GM13976 (cell line): ENCODE measurements around the gene RAB24.
A peak's percentile ranks its signal among the peaks of the same experiment; 100 is the strongest.

Experiments
- DNase-seq: peaks from one replicate; pipeline ENCODE4 v3.0.0; 2012; ENCODE audit warnings: low spot score
- in situ Hi-C: fragments of 300-500 bp; cut with MboI; formaldehyde crosslinking; loops from one replicate; pipeline ENCODE4 v1.12.0; 2022; ENCODE audit warnings: low sequenced_read_pairs, mixed read lengths, inconsistent platforms; ENCODE audit not compliant: unreplicated experiment
- TF ChIP-seq, protein P1 (sequence below): IDR thresholded peaks from 2 replicates; pipeline ENCODE4 v1.5.1; 2012; ENCODE audit warnings: borderline replicate concordance, mild to moderate bottlenecking; ENCODE audit not compliant: insufficient read depth; ENCODE audit errors: extremely low read depth, missing control alignments, control extremely low read depth

RAB24 gene

DNA sequence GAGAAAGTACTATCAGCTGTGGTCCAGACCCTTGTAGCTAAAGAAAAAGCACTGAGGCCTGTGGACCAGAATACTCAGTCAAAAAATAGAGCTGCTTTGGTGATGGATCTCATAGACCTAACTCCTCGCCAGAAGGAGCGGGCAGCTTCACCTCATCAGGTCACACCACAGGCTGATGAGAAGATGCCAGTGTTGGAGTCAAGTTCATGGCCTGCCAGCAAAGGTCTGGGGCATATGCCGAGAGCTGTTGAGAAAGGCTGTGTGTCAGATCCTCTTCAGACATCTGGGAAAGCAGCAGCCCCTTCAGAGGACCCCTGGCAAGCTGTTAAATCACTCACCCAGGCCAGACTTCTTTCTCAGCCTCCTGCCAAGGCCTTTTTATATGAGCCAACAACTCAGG is 8.9 kb downstream of the RAB24 start:
- in situ Hi-C loops, result loop anchor here (10.0 kb wide), 1 partner anchor 180 kb away; no protein-coding TSS in a partner anchor
- no peak for DNase-seq
- TF ChIP-seq, protein P1, sequence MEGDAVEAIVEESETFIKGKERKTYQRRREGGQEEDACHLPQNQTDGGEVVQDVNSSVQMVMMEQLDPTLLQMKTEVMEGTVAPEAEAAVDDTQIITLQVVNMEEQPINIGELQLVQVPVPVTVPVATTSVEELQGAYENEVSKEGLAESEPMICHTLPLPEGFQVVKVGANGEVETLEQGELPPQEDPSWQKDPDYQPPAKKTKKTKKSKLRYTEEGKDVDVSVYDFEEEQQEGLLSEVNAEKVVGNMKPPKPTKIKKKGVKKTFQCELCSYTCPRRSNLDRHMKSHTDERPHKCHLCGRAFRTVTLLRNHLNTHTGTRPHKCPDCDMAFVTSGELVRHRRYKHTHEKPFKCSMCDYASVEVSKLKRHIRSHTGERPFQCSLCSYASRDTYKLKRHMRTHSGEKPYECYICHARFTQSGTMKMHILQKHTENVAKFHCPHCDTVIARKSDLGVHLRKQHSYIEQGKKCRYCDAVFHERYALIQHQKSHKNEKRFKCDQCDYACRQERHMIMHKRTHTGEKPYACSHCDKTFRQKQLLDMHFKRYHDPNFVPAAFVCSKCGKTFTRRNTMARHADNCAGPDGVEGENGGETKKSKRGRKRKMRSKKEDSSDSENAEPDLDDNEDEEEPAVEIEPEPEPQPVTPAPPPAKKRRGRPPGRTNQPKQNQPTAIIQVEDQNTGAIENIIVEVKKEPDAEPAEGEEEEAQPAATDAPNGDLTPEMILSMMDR, result no peak

DNA sequence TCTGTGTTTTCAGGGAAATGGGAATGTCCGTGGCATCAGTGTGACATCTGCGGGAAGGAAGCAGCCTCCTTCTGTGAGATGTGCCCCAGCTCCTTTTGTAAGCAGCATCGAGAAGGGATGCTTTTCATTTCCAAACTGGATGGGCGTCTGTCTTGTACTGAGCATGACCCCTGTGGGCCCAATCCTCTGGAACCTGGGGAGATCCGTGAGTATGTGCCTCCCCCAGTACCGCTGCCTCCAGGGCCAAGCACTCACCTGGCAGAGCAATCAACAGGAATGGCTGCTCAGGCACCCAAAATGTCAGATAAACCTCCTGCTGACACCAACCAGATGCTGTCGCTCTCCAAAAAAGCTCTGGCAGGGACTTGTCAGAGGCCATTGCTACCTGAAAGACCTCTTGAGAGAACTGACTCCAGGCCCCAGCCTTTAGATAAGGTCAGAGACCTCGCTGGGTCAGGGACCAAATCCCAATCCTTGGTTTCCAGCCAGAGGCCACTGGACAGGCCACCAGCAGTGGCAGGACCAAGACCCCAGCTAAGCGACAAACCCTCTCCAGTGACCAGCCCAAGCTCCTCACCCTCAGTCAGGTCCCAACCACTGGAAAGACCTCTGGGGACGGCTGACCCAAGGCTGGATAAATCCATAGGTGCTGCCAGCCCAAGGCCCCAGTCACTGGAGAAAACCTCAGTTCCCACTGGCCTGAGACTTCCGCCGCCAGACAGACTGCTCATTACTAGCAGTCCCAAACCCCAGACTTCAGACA is 9.5 kb downstream of the RAB24 start:
- TF ChIP-seq, protein P1, result no peak
- no peak for DNase-seq
- in situ Hi-C loops, result loop anchor here (10.0 kb wide), 1 partner anchor 179 kb away; no protein-coding TSS in a partner anchor

DNA sequence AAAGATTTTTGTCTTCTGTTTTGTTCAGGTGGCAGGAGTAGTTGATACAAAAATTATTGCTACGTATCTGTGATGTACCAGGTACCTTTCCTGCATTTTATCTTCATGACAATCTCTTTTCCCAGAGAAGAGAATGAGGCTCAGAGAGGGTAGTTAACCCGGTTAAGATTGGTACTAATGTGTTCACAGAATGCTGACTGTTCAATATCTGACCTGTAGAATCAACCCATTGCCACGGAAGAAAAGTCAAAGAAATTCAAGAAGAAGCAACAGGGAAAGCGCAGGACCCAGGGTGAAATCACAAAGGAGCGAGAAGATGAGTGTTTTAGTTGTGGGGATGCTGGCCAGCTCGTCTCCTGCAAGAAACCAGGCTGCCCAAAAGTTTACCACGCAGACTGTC is 11.8 kb downstream of the RAB24 start:
- TF ChIP-seq, protein P1, result no peak
- in situ Hi-C loops, result loop anchor here (10.0 kb wide), 1 partner anchor 177 kb away; no protein-coding TSS in a partner anchor
- DNase-seq, result no peak

DNA sequence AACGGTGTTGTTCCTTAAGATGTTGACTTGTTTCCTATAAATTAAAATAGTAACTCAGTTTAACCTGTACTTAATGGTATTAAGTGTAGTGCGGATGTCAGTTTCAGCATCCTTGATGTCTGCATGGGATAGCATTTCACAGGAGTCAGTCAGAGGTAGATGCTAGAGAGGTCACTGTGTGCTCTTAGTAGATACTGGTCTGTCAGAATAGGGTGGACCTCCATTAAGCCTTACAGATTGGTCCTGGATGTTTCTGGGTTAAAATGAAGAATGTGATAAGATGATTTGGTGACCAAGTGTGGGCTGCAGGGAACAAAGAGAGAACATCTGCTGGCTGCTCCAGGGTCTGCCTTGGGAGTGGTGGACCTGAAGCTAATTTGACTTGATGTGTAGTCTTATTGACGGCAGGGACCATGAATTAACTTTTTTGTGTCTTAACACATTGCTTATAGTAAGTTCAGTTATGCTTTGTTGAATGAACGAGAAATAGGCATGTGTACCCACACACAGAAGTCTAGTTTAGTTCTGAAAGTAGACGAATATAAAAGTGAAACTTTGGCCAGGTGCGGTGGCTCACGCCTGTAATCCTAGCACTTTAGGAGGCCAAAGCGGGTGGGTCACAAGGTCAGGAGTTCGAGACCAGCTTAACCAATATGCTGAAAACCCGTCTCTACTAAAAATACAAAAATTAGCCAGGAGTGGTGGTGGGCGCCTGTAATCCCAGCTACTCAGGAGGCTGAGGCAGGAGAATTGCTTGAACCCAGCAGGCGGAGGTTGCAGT is 12.5 kb downstream of the RAB24 start:
- peak; percentile 44 for DNase-seq
- TF ChIP-seq, protein P1, result no peak
- in situ Hi-C loops, result loop anchor here (10.0 kb wide), 1 partner anchor 176 kb away; no protein-coding TSS in a partner anchor

DNA sequence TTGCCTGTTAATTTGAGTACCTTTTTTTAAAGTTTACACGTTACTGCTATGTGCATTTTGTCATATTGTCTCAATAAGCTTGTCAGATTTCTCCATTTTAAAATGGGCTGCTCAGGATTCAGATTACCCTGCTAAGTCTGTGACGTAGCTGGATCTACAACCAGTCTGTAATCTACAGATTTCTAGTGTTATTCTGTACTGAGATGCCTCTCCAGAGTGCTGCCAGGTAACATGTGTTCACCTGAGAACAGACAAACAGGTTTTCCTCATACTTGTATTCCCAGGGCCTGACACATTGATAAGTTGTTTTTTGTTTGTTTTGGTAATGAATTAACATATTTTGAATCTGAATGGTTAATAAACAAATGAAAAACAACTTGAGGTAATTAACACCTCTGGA is 15.3 kb downstream of the RAB24 start:
- in situ Hi-C loops, result no loop called here
- TF ChIP-seq, protein P1, result no peak
- no peak for DNase-seq

DNA sequence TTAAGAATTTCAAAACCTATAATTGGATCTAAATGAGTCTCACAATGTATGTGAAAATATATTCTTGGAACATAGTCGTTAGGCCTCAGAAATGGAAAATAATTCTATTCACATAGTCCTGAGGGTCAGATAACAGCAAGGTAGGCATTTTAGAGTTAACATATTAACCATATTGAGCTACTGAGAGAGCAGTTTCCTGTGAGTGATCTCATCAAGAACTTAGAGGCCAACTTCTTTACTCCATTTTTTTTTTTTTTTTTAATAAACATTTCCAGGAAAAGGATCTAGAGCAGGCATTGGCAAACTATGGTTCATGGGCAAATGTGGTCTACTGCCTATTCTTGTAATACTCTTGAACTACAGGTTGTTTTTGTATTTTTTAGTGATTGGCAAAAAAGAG is 26.6 kb downstream of the RAB24 start:
- in situ Hi-C loops, result no loop called here
- DNase-seq, result no peak
- TF ChIP-seq, protein P1, result no peak
